ENCODE results near the gene MSH4.
"Not testable (repeated sequence)": the region's sequence is repeated elsewhere in the genome, so short reads cannot be mapped to it uniquely, and the experiment has no call there.

DNA sequence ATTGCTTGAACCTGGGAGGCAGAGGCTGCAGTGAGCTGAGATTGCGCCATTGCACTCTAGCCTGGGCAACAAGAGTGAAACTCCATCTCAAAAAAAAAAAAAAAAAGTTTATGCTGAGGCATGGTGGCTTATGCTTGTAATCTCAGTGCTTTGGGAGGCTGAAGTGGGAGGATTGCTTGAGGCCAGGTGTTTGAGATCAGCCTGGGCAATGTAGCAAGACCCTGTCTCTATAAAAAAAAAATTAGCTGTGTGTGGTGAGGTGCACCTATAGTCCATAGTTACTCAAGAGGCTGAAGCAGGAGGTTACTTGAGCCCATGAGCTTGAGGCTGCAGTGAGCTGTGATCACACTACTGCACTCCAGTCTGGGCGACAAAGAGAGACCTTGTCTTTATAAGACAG lies 4.8 kb downstream of the MSH4 start:
- not testable (repeated sequence) for TF ChIP-seq CTCF, POLR2A (IDR thresholded peaks at IDR 0.05)
